Measurements from ENCODE around the gene RTCA.
"Not testable (repeated sequence)": the region's sequence is repeated elsewhere in the genome, so short reads cannot be mapped to it uniquely, and the experiment has no call there.

RTCA gene

GRCh38 chr1:100261686-100262085 is 4.3 kb upstream of the RTCA start:
- DNase-seq (ENCODE audit: low read depth): no peak
- TF ChIP-seq CTCF (IDR thresholded peaks at IDR 0.05; ENCODE audit: control insufficient read depth, extremely low read depth, insufficient read depth): no peak
- H3K4me3 ChIP-seq (ENCODE audit: low read depth, low read length): no peak overlapping the region

GRCh38 chr1:100264081-100264480 is 1.9 kb upstream of the RTCA start:
- not testable (repeated sequence) for DNase-seq (ENCODE audit: low read depth); H3K4me3 ChIP-seq (ENCODE audit: low read depth, low read length)

GRCh38 chr1:100265562-100265930 is 470 bp upstream of the RTCA start:
- no peak for TF ChIP-seq CTCF (IDR thresholded peaks at IDR 0.05; ENCODE audit: control insufficient read depth, extremely low read depth, insufficient read depth)
- DNase-seq (ENCODE audit: low read depth): no peak

GRCh38 chr1:100266741-100267140 is 725 bp downstream of the RTCA start:
- no peak for TF ChIP-seq CTCF (IDR thresholded peaks at IDR 0.05; ENCODE audit: control insufficient read depth, extremely low read depth, insufficient read depth)
- H3K4me3 ChIP-seq (ENCODE audit: low read depth, low read length): peak overlapping the region; percentile 94
- no peak for DNase-seq (ENCODE audit: low read depth)

More at GRCh38 chr1:100265562-100265930, 470 bp upstream of the RTCA start:
- H3K4me3 ChIP-seq (ENCODE audit: low read depth, low read length): peak overlapping the region; percentile 94

GRCh38 chr1:100267284-100267683 is 1.3 kb downstream of the RTCA start:
- no peak for TF ChIP-seq CTCF (IDR thresholded peaks at IDR 0.05; ENCODE audit: control insufficient read depth, extremely low read depth, insufficient read depth)
- no peak for DNase-seq (ENCODE audit: low read depth)
- H3K4me3 ChIP-seq (ENCODE audit: low read depth, low read length): peak overlapping the region; percentile 94

- no peak overlapping the region for H3K4me3 ChIP-seq (ENCODE audit: low read depth, low read length)
- no peak for DNase-seq (ENCODE audit: low read depth)
- TF ChIP-seq CTCF (IDR thresholded peaks at IDR 0.05; ENCODE audit: control insufficient read depth, extremely low read depth, insufficient read depth): no peak
These were observed 2.2 kb downstream of the RTCA start for GRCh38 chr1:100268202-100268601.

GRCh38 chr1:100277866-100278265 is 11.8 kb downstream of the RTCA start:
- H3K4me3 ChIP-seq (ENCODE audit: low read depth, low read length): no peak overlapping the region
- no peak for DNase-seq (ENCODE audit: low read depth)
- no peak for TF ChIP-seq CTCF (IDR thresholded peaks at IDR 0.05; ENCODE audit: control insufficient read depth, extremely low read depth, insufficient read depth)
